ENCODE data around the gene RFX3.
A peak's percentile ranks its signal among the peaks of the same experiment; 100 is the strongest.

Gene RFX3

GRCh38 chr9:3525836-3526164 lies at the start of gene RFX3:
Gene RFX3 (minus strand): TSS chr9:3526001. CDS start chr9:3395588, 130,413 bp downstream.
- DNase-seq = peak in 1 of 2 experiments; percentile 93

GRCh38 chr9:3571500-3571899 lies 45.7 kb upstream of the RFX3 start:
- DNase-seq = no peak

- no peak for DNase-seq
Observed at GRCh38 chr9:3569529-3569928, 43.7 kb upstream of the RFX3 start.

- DNase-seq = no peak
Observed at GRCh38 chr9:3567988-3568387, 42.2 kb upstream of the RFX3 start.

GRCh38 chr9:3553076-3553765 lies 27.4 kb upstream of the RFX3 start:
- DNase-seq = no peak

- DNase-seq = no peak
Observed at GRCh38 chr9:3549225-3549624, 23.4 kb upstream of the RFX3 start.

- DNase-seq = no peak
Observed at GRCh38 chr9:3548648-3549047, 22.8 kb upstream of the RFX3 start.

GRCh38 chr9:3541206-3541605 lies 15.4 kb upstream of the RFX3 start:
- DNase-seq = no peak

GRCh38 chr9:3534614-3535404 lies 9.0 kb upstream of the RFX3 start:
- no peak for DNase-seq

- DNase-seq = no peak
Observed at GRCh38 chr9:3532158-3532557, 6.4 kb upstream of the RFX3 start.

GRCh38 chr9:3528451-3528850 lies 2.6 kb upstream of the RFX3 start:
- peak; percentile 65 to 68 for DNase-seq

GRCh38 chr9:3526997-3527940 lies 1.5 kb upstream of the RFX3 start:
- peak; percentile 28 to 34 for DNase-seq

GRCh38 chr9:3526165-3526996 lies 580 bp upstream of the RFX3 start:
- peak; percentile 92 for DNase-seq

GRCh38 chr9:3525096-3525835 lies 535 bp downstream of the RFX3 start:
- DNase-seq = peak in 1 of 2 experiments; percentile 25

GRCh38 chr9:3521966-3522365 lies 3.8 kb downstream of the RFX3 start:
- no peak for DNase-seq

- DNase-seq = no peak
Observed at GRCh38 chr9:3520564-3520963, 5.2 kb downstream of the RFX3 start.

GRCh38 chr9:3517377-3518048 lies 8.3 kb downstream of the RFX3 start:
- no peak for DNase-seq

GRCh38 chr9:3516667-3517330 lies 9.0 kb downstream of the RFX3 start:
- DNase-seq = no peak

- no peak for DNase-seq
Observed at GRCh38 chr9:3515405-3515804, 10.4 kb downstream of the RFX3 start.

- DNase-seq = no peak
Observed at GRCh38 chr9:3514786-3515185, 11.0 kb downstream of the RFX3 start.
